Vagina (tissue), 2 donors: ENCODE data around the gene SNX7.

Experiments
- CTCF ChIP-seq, 3 experiments: fragments of 450-650 bp in 2 of 3; fragments of 200-600 bp in 1 of 3; sonication (generic) in 1 of 3; IDR thresholded peaks; one replicate each; pipeline ENCODE4 v1.5.1; 2017 to 2019; ENCODE audit warnings: antibody characterized with exemption in 3 of 3, mild to moderate bottlenecking in 2 of 3, moderate library complexity in 2 of 3
- POLR2AphosphoS5 ChIP-seq, 2 donors: sonication (generic); formaldehyde crosslinking; IDR thresholded peaks; one replicate each; pipeline ENCODE4 v1.9.0; 2017; ENCODE audit warnings: antibody characterized with exemption in 2 of 2, mild to moderate bottlenecking in 2 of 2, low read depth in 1 of 2; ENCODE audit not compliant: insufficient read depth in 1 of 2

GRCh38 chr1:98797506-98797905 is 136.0 kb downstream of the SNX7 start:
- no peak for TF ChIP-seq CTCF (IDR thresholded peaks at IDR 0.05)
- no peak for TF ChIP-seq POLR2AphosphoS5 (IDR thresholded peaks at IDR 0.05; ENCODE audit: insufficient read depth in 1 of 2, low read depth in 1 of 2)
